ENCODE measurements around the gene BTG3. TPM values are rescaled to one million over a fixed set of nuclear protein-coding genes. Genes with fewer than 3 reads are reported as not detected.
A peak's percentile ranks its signal among the peaks of the same experiment; 100 is the strongest.

BTG3 gene
- total RNA-seq, 1 donor from 2014 or later, result 64.9 TPM

- DNase-seq, result peak; percentile 80
Observed at GRCh38 chr21:17585875-17586450, 26.7 kb downstream of the BTG3 start.

GRCh38 chr21:17583898-17584297, 28.8 kb downstream of the BTG3 start:
- no peak for DNase-seq

DNA sequence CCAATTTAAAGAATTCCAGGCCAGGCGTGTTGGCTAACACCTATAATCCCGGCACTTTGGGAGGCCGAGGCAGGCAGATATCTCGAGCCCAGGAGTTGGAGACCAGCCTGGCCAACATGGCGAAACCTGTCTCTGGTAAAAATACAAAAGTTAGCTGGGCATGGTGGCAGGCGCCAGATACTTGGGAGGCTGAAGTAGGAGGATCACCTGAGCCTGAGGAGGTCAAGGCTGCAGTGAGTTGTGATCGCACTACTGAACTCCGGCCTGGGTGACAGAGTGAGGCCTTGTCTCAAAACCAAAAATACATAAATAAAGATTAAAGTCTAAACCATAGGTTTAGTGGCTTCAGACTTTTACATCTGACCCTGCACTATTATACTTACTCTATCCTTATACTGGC, 32.4 kb downstream of the BTG3 start:
- DNase-seq, result no peak

GRCh38 chr21:17578876-17579275, 33.8 kb downstream of the BTG3 start:
- DNase-seq, result no peak

DNA sequence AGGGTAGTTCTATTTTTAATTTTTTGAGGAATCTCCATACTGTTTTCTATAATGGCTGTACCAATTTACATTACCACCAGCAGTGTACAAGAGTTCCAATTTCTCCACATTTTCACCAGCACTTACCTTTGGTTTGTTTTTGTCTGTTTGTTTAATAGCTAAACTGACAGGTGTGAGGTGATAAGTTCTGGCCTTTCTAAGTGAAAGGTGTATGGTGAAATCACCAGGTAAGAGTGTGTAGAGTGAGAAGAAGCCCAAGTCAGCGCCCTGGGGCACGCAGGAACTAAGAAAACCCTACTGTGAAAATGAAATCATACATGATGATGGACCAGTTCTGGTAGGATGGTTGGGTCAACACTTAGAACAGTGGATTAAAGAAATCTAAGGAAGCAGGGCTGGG, 34.5 kb downstream of the BTG3 start:
- no peak for DNase-seq

- no peak for DNase-seq
Observed at GRCh38 chr21:17577701-17578100, 35.0 kb downstream of the BTG3 start.

DNA sequence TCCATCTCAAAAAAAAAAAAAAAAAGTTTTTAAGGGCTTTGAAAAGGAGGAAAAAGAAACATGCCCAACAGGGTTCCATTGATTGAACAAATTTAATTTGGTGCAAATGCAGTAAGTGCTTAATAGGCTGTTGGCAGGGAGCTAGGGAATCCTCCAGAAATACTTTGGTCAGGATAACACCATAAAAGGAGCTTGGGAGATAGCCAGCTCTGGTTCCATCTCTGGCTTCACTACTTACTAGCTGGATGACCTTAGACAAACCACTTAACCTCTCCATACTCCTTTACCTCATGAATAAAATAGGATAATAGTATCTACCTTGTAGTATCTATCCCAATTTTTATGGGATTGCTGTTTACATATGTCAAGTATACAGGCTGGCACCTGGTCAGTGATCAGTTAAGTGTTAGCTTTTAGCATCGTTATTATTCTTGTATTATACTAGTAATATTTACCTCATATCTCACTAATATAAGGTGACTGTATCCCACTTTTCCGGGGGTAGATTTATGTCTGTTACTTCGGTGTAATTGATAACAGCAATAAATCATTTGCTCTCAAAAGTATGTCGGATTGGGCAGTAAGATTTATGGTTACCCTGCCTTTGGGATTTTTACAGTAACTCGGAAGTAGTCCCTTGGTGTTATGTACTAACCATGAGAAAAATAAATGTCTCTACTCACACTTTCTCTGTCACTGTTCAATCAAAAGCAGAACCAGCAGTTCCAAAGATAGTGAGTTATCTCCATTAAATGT, 36.4 kb downstream of the BTG3 start:
- DNase-seq, result no peak

GRCh38 chr21:17575076-17575475, 37.6 kb downstream of the BTG3 start:
- no peak for DNase-seq

DNA sequence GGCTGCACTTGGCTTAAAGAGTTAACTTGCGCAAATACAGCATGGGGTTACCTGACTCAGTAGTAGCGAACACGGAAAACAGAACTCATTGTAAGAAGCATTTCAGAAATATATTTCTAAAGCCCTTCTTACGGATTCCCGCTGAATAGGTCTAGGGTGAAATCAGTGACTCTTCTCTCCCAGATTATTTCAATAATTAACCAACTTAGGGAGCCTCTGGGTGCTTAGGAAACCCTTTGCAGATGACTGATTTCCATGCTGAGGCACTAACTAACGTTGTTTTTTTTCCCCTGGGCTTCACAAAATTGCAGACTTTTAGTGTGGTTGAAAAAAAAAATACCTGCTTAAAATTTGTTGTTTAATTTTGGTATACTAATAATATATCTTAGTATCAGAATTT, 40.3 kb downstream of the BTG3 start:
- no peak for DNase-seq

- no peak for DNase-seq
Observed at GRCh38 chr21:17570786-17571185, 41.9 kb downstream of the BTG3 start.

- no peak for DNase-seq
Observed at GRCh38 chr21:17560377-17561025, 52.2 kb downstream of the BTG3 start.

GRCh38 chr21:17554679-17555465, 57.8 kb downstream of the BTG3 start:
- DNase-seq, result no peak

- DNase-seq, result no peak
Observed at GRCh38 chr21:17554120-17554519, 58.6 kb downstream of the BTG3 start.

DNA sequence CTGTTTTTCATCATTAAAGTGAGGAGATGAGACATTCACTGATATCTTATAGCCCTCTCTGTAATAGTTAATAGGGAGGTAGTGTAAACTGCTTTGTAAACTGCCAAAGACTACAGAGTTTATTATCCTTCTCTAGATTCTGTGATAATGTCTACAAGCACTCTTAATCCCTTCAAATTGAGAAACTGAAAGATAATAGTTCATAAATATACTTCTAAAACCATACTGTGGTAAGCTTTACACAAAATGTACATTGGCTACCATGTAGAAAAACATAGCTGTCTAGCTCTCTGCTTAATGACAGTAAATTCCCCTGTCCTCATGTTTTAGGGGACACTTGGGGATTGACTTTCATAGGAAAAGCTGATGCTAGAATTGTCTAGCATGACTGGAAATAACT, 60.3 kb downstream of the BTG3 start:
- no peak for DNase-seq

- DNase-seq, result no peak
Observed at GRCh38 chr21:17550671-17551308, 61.9 kb downstream of the BTG3 start.

GRCh38 chr21:17548262-17548661, 64.4 kb downstream of the BTG3 start:
- no peak for DNase-seq

DNA sequence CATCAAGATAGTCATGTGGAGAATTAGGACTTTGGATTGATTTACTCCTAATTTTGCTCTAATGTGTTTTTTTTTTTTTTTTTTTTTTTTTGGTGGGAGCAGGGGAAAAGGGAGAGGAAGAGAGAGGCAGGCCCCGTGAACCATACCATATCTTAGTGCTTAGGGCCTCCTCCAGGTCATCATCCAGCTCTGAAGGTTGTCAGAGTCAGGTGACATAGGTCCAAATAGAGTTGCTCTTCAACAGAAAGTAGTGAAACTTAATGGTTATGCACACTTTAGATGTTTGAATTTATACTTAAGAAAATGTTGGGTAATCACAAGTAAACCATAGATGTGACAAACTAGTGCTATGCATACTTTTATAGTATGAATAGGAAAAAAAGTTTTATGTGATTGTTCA, 67.7 kb downstream of the BTG3 start:
- DNase-seq, result no peak

Small RNAs within 50 kb of the gene (small RNA-seq; reads per million reads assigned to genes)
- gene RF00019 (ENCODE audit: low replicate concordance), result not detected

Other genes starting within 250 kb of the BTG3 start
- 23.8 TPM for gene CXADR, start 99.9 kb downstream of the BTG3 start, total RNA-seq
- 31.1 TPM for gene C21orf91, start 206.5 kb upstream of the BTG3 start, total RNA-seq